ENCODE data around the gene SUGCT.
A peak's percentile ranks its signal among the peaks of the same experiment; 100 is the strongest.
"Not testable (repeated sequence)": the region's sequence is repeated elsewhere in the genome, so short reads cannot be mapped to it uniquely, and the experiment has no call there.

Gene SUGCT

GRCh38 chr7:40134428-40135316, at the start of gene SUGCT, which contains the start of gene MPLKIP:
Gene SUGCT, plus strand, starts transcription at chr7:40135005.
Gene MPLKIP, minus strand, starts transcription at chr7:40134622. Its CDS starts 55 bp downstream, at chr7:40134567.
- DNase-seq: peak; percentile 53 to 92

- no peak for DNase-seq
Observed at GRCh38 chr7:40092182-40092581, 42.6 kb upstream of the SUGCT start.

- no peak for DNase-seq
Observed at GRCh38 chr7:40093631-40094350, 41.0 kb upstream of the SUGCT start.

GRCh38 chr7:40095230-40095629, 39.6 kb upstream of the SUGCT start:
- DNase-seq: no peak

- DNase-seq: no peak
Observed at GRCh38 chr7:40095695-40096327, 39.0 kb upstream of the SUGCT start.

GRCh38 chr7:40097728-40098127, 37.1 kb upstream of the SUGCT start:
- DNase-seq: no peak

GRCh38 chr7:40098810-40099209, 36.0 kb upstream of the SUGCT start:
- DNase-seq: no peak

- DNase-seq: no peak
Observed at GRCh38 chr7:40099837-40100236, 35.0 kb upstream of the SUGCT start.

- DNase-seq: no peak
Observed at GRCh38 chr7:40101201-40101600, 33.6 kb upstream of the SUGCT start.

- no peak for DNase-seq
Observed at GRCh38 chr7:40102897-40103296, 31.9 kb upstream of the SUGCT start.

GRCh38 chr7:40105879-40106473, 28.8 kb upstream of the SUGCT start:
- no peak for DNase-seq

GRCh38 chr7:40115936-40116335, 18.9 kb upstream of the SUGCT start:
- DNase-seq: no peak

GRCh38 chr7:40117199-40117598, 17.6 kb upstream of the SUGCT start:
- DNase-seq: not testable (repeated sequence)

- DNase-seq: not testable (repeated sequence)
Observed at GRCh38 chr7:40118201-40118600, 16.6 kb upstream of the SUGCT start.

- no peak for DNase-seq
Observed at GRCh38 chr7:40120020-40120419, 14.8 kb upstream of the SUGCT start.

- not testable (repeated sequence) for DNase-seq
Observed at GRCh38 chr7:40122100-40122939, 12.5 kb upstream of the SUGCT start.

- no peak for DNase-seq
Observed at GRCh38 chr7:40122940-40123254, 11.9 kb upstream of the SUGCT start.

- no peak for DNase-seq
Observed at GRCh38 chr7:40133561-40134427, 1.0 kb upstream of the SUGCT start.

GRCh38 chr7:40135317-40135610, 459 bp downstream of the SUGCT start:
- DNase-seq: no peak

GRCh38 chr7:40137563-40137962, 2.8 kb downstream of the SUGCT start:
- DNase-seq: no peak

- DNase-seq: no peak
Observed at GRCh38 chr7:40138973-40139372, 4.2 kb downstream of the SUGCT start.

Data from NCI-H187 (cell line).